ENCODE results near the gene ATP10A. TPM values are rescaled to one million over a fixed set of nuclear protein-coding genes. Genes with fewer than 3 reads are reported as not detected.

Gene ATP10A
- total RNA-seq, 2 donors from 2014 or later = 16.6 to 44.6 TPM

GRCh38 chr15:25721605-25721955 is 141.5 kb downstream of the ATP10A start:
- no peaks in the 10 kb centered on the region for H3K36me3 Mint-ChIP-seq
- peak overlapping the region in 1 of 2 donors; percentile 84 for H3K27ac Mint-ChIP-seq
- H3K9me3 Mint-ChIP-seq = no peaks in the 10 kb centered on the region
- DNase-seq (ENCODE audit: low spot score in 2 of 2) (no peak), ATAC-seq (no peak)

GRCh38 chr15:25719101-25719985 is 143.8 kb downstream of the ATP10A start:
- DNase-seq (ENCODE audit: low spot score in 2 of 2) = no peak
- ATAC-seq = no peak
- no peaks in the 10 kb centered on the region for H3K9me3 Mint-ChIP-seq
- no peaks in the 10 kb centered on the region for H3K36me3 Mint-ChIP-seq
- peak overlapping the region in 1 of 2 donors; percentile 14 for H3K27ac Mint-ChIP-seq

- DNase-seq (ENCODE audit: low spot score in 2 of 2) = no peak
- no peak for ATAC-seq
- Mint-ChIP-seq H3K27ac (peak overlapping the region in 1 of 2 donors; percentile 63), H3K9me3 (no peaks in the 10 kb centered on the region), H3K36me3 (no peaks in the 10 kb centered on the region)
Measured at GRCh38 chr15:25718597-25718996, 144.5 kb downstream of the ATP10A start.

- ATAC-seq = no peak
- Mint-ChIP-seq H3K36me3 (no peaks in the 10 kb centered on the region), H3K27ac (peak overlapping the region in 1 of 2 donors; percentile 63), H3K9me3 (no peaks in the 10 kb centered on the region)
- no peak for DNase-seq (ENCODE audit: low spot score in 2 of 2)
Measured at GRCh38 chr15:25718169-25718536, 145.0 kb downstream of the ATP10A start.

- no peaks in the 10 kb centered on the region for H3K9me3 Mint-ChIP-seq
- ATAC-seq = no peak
- H3K36me3 Mint-ChIP-seq = no peaks in the 10 kb centered on the region
- peak overlapping the region in 1 of 2 donors; percentile 66 for H3K27ac Mint-ChIP-seq
- no peak for DNase-seq (ENCODE audit: low spot score in 2 of 2)
Measured at GRCh38 chr15:25717457-25718168, 145.5 kb downstream of the ATP10A start.

- Mint-ChIP-seq H3K27ac (peak overlapping the region in 1 of 2 donors; percentile 66), H3K9me3 (no peaks in the 10 kb centered on the region), H3K36me3 (peaks cover 0 to 3% of the 10 kb centered on the region in 2 donors)
- DNase-seq (ENCODE audit: low spot score in 2 of 2) (no peak), ATAC-seq (no peak)
Measured at GRCh38 chr15:25717127-25717456, 146.0 kb downstream of the ATP10A start.

GRCh38 chr15:25716414-25717126 is 146.6 kb downstream of the ATP10A start:
- Mint-ChIP-seq H3K9me3 (no peaks in the 10 kb centered on the region), H3K27ac (no peak overlapping the region), H3K36me3 (peaks cover 0 to 8% of the 10 kb centered on the region in 2 donors)
- DNase-seq (ENCODE audit: low spot score in 2 of 2) (no peak), ATAC-seq (no peak)

- ATAC-seq (no peak), DNase-seq (ENCODE audit: low spot score in 2 of 2) (no peak)
- Mint-ChIP-seq H3K27ac (no peak overlapping the region), H3K36me3 (peaks cover 0 to 8% of the 10 kb centered on the region in 2 donors), H3K9me3 (no peaks in the 10 kb centered on the region)
Measured at GRCh38 chr15:25715536-25716413, 147.4 kb downstream of the ATP10A start.

- H3K27ac Mint-ChIP-seq = peak overlapping the region in 1 of 2 donors; percentile 57
- no peaks in the 10 kb centered on the region for H3K9me3 Mint-ChIP-seq
- H3K36me3 Mint-ChIP-seq = peaks cover 0 to 8% of the 10 kb centered on the region in 2 donors
- no peak for DNase-seq (ENCODE audit: low spot score in 2 of 2)
- no peak for ATAC-seq
Measured at GRCh38 chr15:25714538-25714840, 148.6 kb downstream of the ATP10A start.

- Mint-ChIP-seq H3K9me3 (no peaks in the 10 kb centered on the region), H3K36me3 (peaks cover 0 to 8% of the 10 kb centered on the region in 2 donors), H3K27ac (peak overlapping the region in 1 of 2 donors; percentile 71)
- no peak for DNase-seq (ENCODE audit: low spot score in 2 of 2)
- ATAC-seq = no peak
Measured at GRCh38 chr15:25713736-25714537, 149.2 kb downstream of the ATP10A start.

GRCh38 chr15:25712961-25713355 is 150.2 kb downstream of the ATP10A start:
- Mint-ChIP-seq H3K9me3 (no peaks in the 10 kb centered on the region), H3K27ac (peak overlapping the region; percentile 44 to 71), H3K36me3 (peaks cover 0 to 8% of the 10 kb centered on the region in 2 donors)
- ATAC-seq (no peak), DNase-seq (ENCODE audit: low spot score in 2 of 2) (no peak)

GRCh38 chr15:25712192-25712960 is 150.8 kb downstream of the ATP10A start:
- Mint-ChIP-seq H3K9me3 (no peaks in the 10 kb centered on the region), H3K36me3 (peaks cover 0 to 8% of the 10 kb centered on the region in 2 donors), H3K27ac (peak overlapping the region; percentile 44 to 71)
- no peak for ATAC-seq
- no peak for DNase-seq (ENCODE audit: low spot score in 2 of 2)

- Mint-ChIP-seq H3K36me3 (peaks cover 0 to 8% of the 10 kb centered on the region in 2 donors), H3K9me3 (no peaks in the 10 kb centered on the region), H3K27ac (peak overlapping the region; percentile 40 to 71)
- no peak for DNase-seq (ENCODE audit: low spot score in 2 of 2)
- no peak for ATAC-seq
Measured at GRCh38 chr15:25711691-25712090, 151.4 kb downstream of the ATP10A start.

GRCh38 chr15:25711164-25711563 is 152.0 kb downstream of the ATP10A start:
- H3K27ac Mint-ChIP-seq = no peak overlapping the region
- ATAC-seq (no peak), DNase-seq (ENCODE audit: low spot score in 2 of 2) (no peak)
- peaks cover 0 to 8% of the 10 kb centered on the region in 2 donors for H3K36me3 Mint-ChIP-seq
- no peaks in the 10 kb centered on the region for H3K9me3 Mint-ChIP-seq

- DNase-seq (ENCODE audit: low spot score in 2 of 2) (peak; percentile 49 to 71), ATAC-seq (peak; percentile 71)
- H3K36me3 Mint-ChIP-seq = peaks cover 0 to 8% of the 10 kb centered on the region in 2 donors
- H3K27ac Mint-ChIP-seq = no peak overlapping the region
- H3K9me3 Mint-ChIP-seq = no peaks in the 10 kb centered on the region
Measured at GRCh38 chr15:25710184-25710583, 152.9 kb downstream of the ATP10A start.

Measured in activated naive CD4-positive, alpha-beta T cell treated with anti-CD3 and anti-CD28 coated beads, Interleukin-2, amount 50 U/mL, for 72 hours (primary cell).